Measurements from ENCODE around the gene TSPAN16.

TSPAN16 gene

DNA sequence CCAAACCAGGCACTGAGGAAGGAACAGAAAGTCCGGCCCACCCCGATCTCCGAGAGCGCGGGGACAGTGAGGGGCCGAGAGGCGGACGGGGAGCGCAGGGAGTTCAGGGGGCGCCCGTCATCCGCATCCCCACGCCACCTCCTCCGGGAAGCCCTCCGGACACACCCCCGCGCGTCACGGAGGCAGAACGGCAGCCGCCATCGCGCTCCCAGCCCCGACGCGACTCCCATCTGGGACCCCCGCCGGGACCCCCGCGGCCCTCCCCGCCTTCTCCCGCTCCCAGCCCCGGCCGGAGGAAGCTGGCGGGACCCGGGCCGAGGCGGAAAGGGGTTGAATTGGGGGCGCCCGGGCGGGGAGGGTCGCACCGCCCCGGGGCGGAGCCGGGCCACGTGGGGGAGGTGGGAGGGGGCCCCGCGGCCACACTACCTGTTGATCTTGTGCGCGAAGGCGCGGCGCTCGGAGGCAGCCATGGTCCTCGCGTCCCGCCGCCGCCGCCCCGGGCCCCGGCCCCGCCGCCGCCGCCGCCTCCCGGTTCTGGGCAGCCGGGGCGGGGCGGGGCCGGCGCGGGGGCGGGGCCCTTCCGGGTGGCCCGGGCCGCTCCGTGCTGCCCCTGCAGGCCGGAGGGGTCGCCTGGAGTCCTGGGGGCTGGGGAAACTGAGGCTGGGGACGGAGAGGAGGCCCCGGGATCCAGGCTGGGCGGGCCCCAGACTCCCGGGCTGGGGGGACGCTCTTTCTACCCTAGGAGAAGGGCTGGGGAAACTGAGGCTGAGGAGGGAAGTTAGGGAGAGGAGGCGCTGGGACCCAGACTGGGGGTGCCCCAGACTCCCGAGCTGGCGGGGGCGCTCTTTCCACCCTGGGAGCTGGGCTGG, 33.8 kb upstream of the TSPAN16 start, which contains the start of gene DOCK6:
Gene DOCK6 (minus strand): TSS at position 554 of the 869 bp plus-strand sequence. CDS start 84 bp downstream, at position 470.
- peak within 1 kb of the TSS; percentile 63 for H3K4me3 ChIP-seq (ENCODE audit: low read depth, low read length)
- TF ChIP-seq, protein P1, sequence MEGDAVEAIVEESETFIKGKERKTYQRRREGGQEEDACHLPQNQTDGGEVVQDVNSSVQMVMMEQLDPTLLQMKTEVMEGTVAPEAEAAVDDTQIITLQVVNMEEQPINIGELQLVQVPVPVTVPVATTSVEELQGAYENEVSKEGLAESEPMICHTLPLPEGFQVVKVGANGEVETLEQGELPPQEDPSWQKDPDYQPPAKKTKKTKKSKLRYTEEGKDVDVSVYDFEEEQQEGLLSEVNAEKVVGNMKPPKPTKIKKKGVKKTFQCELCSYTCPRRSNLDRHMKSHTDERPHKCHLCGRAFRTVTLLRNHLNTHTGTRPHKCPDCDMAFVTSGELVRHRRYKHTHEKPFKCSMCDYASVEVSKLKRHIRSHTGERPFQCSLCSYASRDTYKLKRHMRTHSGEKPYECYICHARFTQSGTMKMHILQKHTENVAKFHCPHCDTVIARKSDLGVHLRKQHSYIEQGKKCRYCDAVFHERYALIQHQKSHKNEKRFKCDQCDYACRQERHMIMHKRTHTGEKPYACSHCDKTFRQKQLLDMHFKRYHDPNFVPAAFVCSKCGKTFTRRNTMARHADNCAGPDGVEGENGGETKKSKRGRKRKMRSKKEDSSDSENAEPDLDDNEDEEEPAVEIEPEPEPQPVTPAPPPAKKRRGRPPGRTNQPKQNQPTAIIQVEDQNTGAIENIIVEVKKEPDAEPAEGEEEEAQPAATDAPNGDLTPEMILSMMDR (IDR thresholded peaks at IDR 0.05; ENCODE audit: low read depth, low read length, missing control alignments), result peak; percentile 41
- DNase-seq (ENCODE audit: low read depth), result no peak

DNA sequence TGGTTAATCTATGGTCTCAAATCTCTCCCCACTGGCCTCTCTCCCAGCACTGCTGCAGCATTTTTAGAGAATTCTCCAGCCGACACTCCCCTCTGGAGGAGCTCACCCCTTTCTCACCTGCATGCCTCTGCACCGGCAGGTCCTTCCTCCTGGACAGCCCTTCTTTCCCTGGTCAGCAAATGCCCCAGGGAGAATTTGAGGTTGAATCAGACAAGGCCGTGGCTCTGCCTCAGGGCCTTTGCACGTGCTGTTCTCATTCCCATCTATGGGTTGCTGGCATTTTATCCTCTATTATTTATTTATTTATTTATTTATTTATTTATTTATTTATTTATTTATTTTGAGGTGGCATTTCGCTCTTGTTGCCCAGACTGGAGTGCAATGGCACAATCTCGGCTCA, 32.2 kb upstream of the TSPAN16 start:
- TF ChIP-seq, protein P1 (IDR thresholded peaks at IDR 0.05; ENCODE audit: low read depth, low read length, missing control alignments), result no peak
- no peak overlapping the region for H3K4me3 ChIP-seq (ENCODE audit: low read depth, low read length)
- DNase-seq (ENCODE audit: low read depth), result no peak

DNA sequence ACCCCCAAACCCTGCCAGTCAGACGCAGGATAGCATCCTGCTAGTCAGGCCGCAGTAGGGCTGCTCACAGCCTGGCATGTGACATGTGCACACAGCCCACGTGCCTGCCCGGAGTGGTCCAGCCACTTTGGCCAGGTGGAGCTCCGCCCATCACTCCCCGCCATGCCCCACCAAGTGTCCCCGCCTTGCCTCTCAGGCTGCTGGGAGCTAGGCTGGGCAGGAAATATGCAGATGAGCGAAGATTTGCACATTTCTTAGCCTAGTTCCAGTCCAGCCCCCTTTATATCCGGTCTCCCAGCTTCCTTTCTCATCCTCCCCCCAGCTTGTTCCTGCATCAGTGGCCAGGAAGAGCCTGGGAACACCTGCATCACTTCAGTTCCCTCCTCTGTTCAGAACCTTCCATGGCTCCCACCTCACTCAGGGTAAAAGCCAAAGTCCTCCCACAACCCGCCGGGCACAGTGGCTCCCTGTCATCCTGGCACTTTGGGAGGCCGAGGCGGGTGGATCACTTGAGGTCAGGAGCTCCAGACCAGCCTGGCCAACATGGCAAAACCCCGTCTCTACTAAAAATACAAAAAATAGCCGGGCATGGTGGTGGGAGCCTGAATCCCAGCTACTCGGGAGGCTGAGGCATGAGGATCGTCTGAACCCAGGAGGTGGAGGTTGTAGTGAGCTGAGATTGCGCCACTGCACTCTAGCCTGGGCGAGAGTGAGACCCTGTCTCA, 31.3 kb upstream of the TSPAN16 start:
- TF ChIP-seq, protein P1 (IDR thresholded peaks at IDR 0.05; ENCODE audit: low read depth, low read length, missing control alignments), result no peak
- DNase-seq (ENCODE audit: low read depth), result no peak
- H3K4me3 ChIP-seq (ENCODE audit: low read depth, low read length), result no peak overlapping the region

DNA sequence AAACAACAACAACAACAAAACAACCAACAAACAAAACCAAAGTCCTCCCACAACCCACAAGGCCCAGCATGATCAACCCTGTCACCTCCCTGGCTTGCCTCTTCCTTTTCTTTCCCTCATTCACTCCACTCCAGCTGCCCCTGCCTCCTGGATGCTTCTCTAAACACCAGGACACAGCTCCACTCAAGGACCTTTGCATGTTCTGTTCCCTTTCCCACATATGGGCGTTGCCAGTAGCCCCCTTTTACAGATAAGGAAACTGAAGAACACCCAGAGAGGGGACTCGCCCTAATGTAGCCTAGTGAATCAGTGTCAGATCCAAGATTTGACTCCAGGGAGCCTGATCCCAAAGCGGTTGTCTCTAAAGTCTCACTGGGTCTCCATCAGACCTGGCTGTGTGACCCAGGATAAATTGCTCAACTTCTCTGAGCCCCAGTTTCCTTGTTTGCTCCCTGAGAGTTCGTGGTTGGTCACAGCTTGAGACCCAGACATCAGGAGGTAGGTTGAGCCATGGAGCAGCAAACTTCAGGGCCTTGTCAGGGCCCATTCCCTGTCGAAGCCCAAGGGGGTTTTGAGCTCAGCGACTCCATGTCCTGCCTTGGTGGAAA, 30.7 kb upstream of the TSPAN16 start:
- DNase-seq (ENCODE audit: low read depth), result no peak
- TF ChIP-seq, protein P1 (IDR thresholded peaks at IDR 0.05; ENCODE audit: low read depth, low read length, missing control alignments), result no peak
- no peak overlapping the region for H3K4me3 ChIP-seq (ENCODE audit: low read depth, low read length)

DNA sequence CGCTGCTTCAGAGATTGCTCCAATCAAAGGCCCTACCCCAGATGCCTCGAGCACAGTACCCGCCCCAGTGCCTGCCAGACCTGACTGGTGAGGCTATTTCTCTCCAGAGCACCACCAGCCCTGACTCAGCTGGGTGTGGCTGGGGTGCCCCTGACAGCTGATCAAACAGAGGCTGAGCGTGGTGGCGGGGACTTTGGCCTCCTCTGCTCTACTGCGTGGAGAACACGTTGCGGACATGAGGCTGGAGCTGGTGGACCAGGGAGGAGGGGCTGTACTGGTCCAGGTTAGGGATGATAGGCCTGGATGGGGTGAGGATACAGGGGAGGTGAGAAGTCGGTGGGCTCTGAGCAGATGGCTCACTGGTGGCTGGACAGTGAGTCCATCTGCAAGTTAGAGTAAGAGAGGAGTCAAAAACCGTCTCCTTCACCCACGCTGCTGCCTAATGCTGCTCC, 30.1 kb upstream of the TSPAN16 start:
- TF ChIP-seq, protein P1 (IDR thresholded peaks at IDR 0.05; ENCODE audit: low read depth, low read length, missing control alignments), result no peak
- no peak overlapping the region for H3K4me3 ChIP-seq (ENCODE audit: low read depth, low read length)
- no peak for DNase-seq (ENCODE audit: low read depth)

DNA sequence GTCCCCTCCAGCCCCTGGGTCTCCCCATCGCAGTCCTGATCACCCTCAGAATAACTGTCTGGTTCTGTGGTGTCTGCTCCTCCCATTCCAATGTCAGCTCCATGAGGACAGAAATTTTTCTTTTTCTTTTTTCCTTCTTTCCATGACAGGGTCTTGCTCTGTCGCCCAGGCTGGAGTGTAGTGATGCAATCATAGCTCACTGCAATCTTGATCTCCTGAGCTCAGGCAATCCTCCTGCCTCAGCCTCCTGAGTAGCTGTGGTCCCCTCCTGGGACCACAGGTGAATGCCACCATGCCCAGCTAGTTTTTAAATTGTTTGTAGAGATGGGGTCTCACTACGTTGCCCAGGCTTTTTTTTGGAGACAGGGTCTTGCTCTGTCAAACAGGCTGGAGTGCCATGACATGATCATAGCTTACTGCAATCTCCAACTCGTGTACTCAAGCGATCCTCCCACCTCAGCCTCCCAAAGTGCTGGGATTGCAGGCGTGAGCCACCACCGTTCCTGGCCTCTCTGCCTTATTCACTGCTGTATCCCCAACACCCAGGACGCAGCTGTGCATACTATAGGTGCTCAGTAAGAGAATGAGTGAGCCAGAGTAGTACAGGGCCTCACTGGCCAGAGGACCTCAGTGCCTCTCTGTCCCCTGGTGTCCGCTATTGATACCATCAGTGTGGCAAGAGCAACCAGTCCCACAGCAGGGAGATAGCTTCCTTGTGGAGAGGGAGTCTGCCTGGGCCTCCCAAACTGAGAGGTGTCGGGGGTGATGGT, 28.5 kb upstream of the TSPAN16 start:
- H3K4me3 ChIP-seq (ENCODE audit: low read depth, low read length), result no peak overlapping the region
- TF ChIP-seq, protein P1 (IDR thresholded peaks at IDR 0.05; ENCODE audit: low read depth, low read length, missing control alignments), result no peak
- DNase-seq (ENCODE audit: low read depth), result no peak
